ACHN (cell line): ENCODE results near the gene IQCM.

Source experiments
- DNase-seq: peaks from one replicate; pipeline ENCODE4 v3.0.0-alpha.2; 2015
- in situ Hi-C: cut with HindIII; loops from 2 replicates; pipeline ENCODE4 v1.10.0; 2017; ENCODE audit warnings: low sequenced_read_pairs, low pct_ligation_motif_present, low pct_unique_long_range_greater_than_20kb

Gene IQCM

GRCh38 chr4:149815743-149816142 lies at the start of gene IQCM:
Gene IQCM (minus strand): TSS chr4:149815843. CDS start chr4:149742691, 73,152 bp downstream.
- no peak for DNase-seq
- in situ Hi-C loops = no loop called here

GRCh38 chr4:149857446-149857845 lies 41.8 kb upstream of the IQCM start:
- in situ Hi-C loops = no loop called here
- DNase-seq = no peak

GRCh38 chr4:149845743-149846142 lies 30.1 kb upstream of the IQCM start:
- in situ Hi-C loops = no loop called here

GRCh38 chr4:149841686-149842085 lies 26.0 kb upstream of the IQCM start:
- no peak for DNase-seq

More at GRCh38 chr4:149845743-149846142, 30.1 kb upstream of the IQCM start:
- no peak for DNase-seq

GRCh38 chr4:149838036-149838435 lies 22.4 kb upstream of the IQCM start:
- no peak for DNase-seq
- in situ Hi-C loops = no loop called here

More at GRCh38 chr4:149841686-149842085, 26.0 kb upstream of the IQCM start:
- in situ Hi-C loops = no loop called here

- no peak for DNase-seq
- in situ Hi-C loops = no loop called here
These were observed 20.9 kb upstream of the IQCM start for GRCh38 chr4:149836546-149836945.

GRCh38 chr4:149835280-149835679 lies 19.6 kb upstream of the IQCM start:
- in situ Hi-C loops = no loop called here
- DNase-seq = no peak

GRCh38 chr4:149831656-149832208 lies 16.1 kb upstream of the IQCM start:
- no peak for DNase-seq
- in situ Hi-C loops = no loop called here

GRCh38 chr4:149830823-149831222 lies 15.2 kb upstream of the IQCM start:
- DNase-seq = no peak
- in situ Hi-C loops = no loop called here

- DNase-seq = no peak
- in situ Hi-C loops = no loop called here
These were observed 9.7 kb upstream of the IQCM start for GRCh38 chr4:149825336-149825735.

GRCh38 chr4:149823769-149824221 lies 8.2 kb upstream of the IQCM start:
- in situ Hi-C loops = no loop called here
- DNase-seq = peak; percentile 83

GRCh38 chr4:149801416-149801815 lies 14.2 kb downstream of the IQCM start:
- in situ Hi-C loops = no loop called here
- DNase-seq = no peak

GRCh38 chr4:149799546-149799945 lies 16.1 kb downstream of the IQCM start:
- DNase-seq = no peak
- in situ Hi-C loops = no loop called here

- DNase-seq = no peak
- in situ Hi-C loops = no loop called here
These were observed 19.3 kb downstream of the IQCM start for GRCh38 chr4:149796381-149796780.

GRCh38 chr4:149795256-149795655 lies 20.4 kb downstream of the IQCM start:
- no peak for DNase-seq

GRCh38 chr4:149794352-149794751 lies 21.3 kb downstream of the IQCM start:
- in situ Hi-C loops = no loop called here
- DNase-seq = no peak

More at GRCh38 chr4:149795256-149795655, 20.4 kb downstream of the IQCM start:
- in situ Hi-C loops = no loop called here

GRCh38 chr4:149793459-149793858 lies 22.2 kb downstream of the IQCM start:
- in situ Hi-C loops = no loop called here
- DNase-seq = no peak

GRCh38 chr4:149791851-149792250 lies 23.8 kb downstream of the IQCM start:
- in situ Hi-C loops = no loop called here
- DNase-seq = no peak

GRCh38 chr4:149790172-149790907 lies 25.3 kb downstream of the IQCM start:
- in situ Hi-C loops = no loop called here
- DNase-seq = no peak

- in situ Hi-C loops = no loop called here
These were observed 27.3 kb downstream of the IQCM start for GRCh38 chr4:149788300-149788699.

More at GRCh38 chr4:149788300-149788699, 27.3 kb downstream of the IQCM start:
- no peak for DNase-seq
